Astrocyte (in vitro differentiated cells and primary cell): Measurements from ENCODE around the gene FSIP1.

ENCODE experiments used
- EZH2 ChIP-seq: IDR thresholded peaks from 2 replicates; pipeline ENCODE4 v1.6.1; 2012; ENCODE audit warnings: mild to moderate bottlenecking, low read length, inconsistent platforms; ENCODE audit not compliant: insufficient read depth
- TF ChIP-seq, protein P1 (sequence below): IDR thresholded peaks from 2 replicates; pipeline ENCODE4 v1.5.1; 2011; ENCODE audit warnings: low read depth, mild to moderate bottlenecking, inconsistent platforms, low read length, moderate library complexity; ENCODE audit not compliant: insufficient read depth

DNA sequence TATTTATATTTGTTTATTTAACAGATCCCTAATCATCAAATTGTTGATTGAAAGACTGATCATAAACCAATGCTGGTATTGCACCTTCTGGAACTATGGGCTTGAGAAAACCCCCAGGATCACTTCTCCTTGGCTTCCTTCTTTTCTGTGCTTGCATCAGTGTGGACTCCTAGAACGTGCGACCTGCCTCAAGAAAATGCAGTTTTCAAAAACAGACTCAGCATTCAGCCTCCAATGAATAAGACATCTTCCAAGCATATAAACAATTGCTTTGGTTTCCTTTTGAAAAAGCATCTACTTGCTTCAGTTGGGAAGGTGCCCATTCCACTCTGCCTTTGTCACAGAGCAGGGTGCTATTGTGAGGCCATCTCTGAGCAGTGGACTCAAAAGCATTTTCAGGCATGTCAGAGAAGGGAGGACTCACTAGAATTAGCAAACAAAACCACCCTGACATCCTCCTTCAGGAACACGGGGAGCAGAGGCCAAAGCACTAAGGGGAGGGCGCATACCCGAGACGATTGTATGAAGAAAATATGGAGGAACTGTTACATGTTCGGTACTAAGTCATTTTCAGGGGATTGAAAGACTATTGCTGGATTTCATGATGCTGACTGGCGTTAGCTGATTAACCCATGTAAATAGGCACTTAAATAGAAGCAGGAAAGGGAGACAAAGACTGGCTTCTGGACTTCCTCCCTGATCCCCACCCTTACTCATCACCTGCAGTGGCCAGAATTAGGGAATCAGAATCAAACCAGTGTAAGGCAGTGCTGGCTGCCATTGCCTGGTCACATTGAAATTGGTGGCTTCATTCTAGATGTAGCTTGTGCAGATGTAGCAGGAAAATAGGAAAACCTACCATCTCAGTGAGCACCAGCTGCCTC lies 187.1 kb downstream of the FSIP1 start:
- TF ChIP-seq, protein P1, sequence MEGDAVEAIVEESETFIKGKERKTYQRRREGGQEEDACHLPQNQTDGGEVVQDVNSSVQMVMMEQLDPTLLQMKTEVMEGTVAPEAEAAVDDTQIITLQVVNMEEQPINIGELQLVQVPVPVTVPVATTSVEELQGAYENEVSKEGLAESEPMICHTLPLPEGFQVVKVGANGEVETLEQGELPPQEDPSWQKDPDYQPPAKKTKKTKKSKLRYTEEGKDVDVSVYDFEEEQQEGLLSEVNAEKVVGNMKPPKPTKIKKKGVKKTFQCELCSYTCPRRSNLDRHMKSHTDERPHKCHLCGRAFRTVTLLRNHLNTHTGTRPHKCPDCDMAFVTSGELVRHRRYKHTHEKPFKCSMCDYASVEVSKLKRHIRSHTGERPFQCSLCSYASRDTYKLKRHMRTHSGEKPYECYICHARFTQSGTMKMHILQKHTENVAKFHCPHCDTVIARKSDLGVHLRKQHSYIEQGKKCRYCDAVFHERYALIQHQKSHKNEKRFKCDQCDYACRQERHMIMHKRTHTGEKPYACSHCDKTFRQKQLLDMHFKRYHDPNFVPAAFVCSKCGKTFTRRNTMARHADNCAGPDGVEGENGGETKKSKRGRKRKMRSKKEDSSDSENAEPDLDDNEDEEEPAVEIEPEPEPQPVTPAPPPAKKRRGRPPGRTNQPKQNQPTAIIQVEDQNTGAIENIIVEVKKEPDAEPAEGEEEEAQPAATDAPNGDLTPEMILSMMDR = no peak
- no peak for TF ChIP-seq EZH2
